ENCODE data around the gene CLHC1.

The CLHC1 gene

GRCh38 chr2:55159037-55159651 is 72.9 kb downstream of the CLHC1 start:
- TF ChIP-seq, protein P1, sequence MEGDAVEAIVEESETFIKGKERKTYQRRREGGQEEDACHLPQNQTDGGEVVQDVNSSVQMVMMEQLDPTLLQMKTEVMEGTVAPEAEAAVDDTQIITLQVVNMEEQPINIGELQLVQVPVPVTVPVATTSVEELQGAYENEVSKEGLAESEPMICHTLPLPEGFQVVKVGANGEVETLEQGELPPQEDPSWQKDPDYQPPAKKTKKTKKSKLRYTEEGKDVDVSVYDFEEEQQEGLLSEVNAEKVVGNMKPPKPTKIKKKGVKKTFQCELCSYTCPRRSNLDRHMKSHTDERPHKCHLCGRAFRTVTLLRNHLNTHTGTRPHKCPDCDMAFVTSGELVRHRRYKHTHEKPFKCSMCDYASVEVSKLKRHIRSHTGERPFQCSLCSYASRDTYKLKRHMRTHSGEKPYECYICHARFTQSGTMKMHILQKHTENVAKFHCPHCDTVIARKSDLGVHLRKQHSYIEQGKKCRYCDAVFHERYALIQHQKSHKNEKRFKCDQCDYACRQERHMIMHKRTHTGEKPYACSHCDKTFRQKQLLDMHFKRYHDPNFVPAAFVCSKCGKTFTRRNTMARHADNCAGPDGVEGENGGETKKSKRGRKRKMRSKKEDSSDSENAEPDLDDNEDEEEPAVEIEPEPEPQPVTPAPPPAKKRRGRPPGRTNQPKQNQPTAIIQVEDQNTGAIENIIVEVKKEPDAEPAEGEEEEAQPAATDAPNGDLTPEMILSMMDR (IDR thresholded peaks at IDR 0.05; ENCODE audit: low read depth, low read length), result no peak
- H3K4me3 ChIP-seq (ENCODE audit: low read depth, low read length), result no peak overlapping the region

DNA sequence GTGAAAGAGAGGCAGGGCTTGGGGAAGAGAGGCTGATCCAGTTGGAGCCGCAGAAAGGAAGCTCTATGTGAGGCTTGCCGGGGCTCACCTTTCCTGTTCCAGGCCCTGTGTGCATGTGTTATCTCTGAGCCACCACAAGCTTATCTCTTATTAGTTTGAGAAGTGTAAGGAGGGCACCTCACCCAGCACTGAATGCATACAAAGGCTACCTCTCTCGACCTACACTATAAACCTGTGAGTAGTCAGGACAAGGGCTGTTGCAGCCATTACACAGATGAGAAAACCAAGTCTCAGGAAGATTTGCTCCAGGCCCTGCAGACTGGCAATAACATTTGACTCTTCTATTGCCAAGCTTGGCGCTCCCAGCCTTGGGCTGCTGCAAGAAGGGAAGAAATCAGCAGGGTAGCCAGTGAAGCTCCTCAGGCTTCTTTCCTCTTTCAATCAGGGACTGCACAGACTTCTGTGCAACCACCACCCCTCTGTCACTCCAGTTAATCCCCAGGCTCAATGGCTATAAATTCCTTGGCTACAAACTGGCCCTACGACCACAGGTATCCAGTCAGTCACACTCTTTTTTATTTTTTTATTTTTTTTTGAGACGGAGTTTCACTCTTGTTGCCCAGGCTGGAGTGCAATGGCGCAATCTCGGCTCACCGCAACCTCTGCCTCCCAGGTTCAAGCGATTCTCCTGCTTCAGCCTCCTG is 73.8 kb downstream of the CLHC1 start:
- TF ChIP-seq, protein P1 (IDR thresholded peaks at IDR 0.05; ENCODE audit: low read depth, low read length), result no peak
- H3K4me3 ChIP-seq (ENCODE audit: low read depth, low read length), result no peak overlapping the region

DNA sequence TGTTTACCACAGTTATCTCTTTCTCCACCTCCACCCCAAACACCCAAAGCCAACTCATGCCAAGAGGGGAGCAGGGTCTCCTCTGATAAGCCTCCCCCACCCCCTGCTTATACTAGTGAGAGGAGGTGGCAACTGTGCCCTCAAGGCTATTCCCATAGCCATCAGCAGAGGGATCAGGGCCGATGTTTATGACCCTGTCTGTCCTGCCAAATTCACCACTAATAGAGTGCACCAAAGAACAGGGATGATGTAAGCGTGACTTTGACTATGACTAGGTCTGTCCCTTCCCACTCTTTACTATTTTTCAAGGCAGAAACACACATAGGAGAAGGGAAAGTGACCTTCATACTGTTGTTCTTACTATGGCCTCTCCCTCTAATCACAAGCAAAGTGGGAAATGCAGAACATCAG is 74.6 kb downstream of the CLHC1 start:
- no peak overlapping the region for H3K4me3 ChIP-seq (ENCODE audit: low read depth, low read length)
- TF ChIP-seq, protein P1 (IDR thresholded peaks at IDR 0.05; ENCODE audit: low read depth, low read length), result no peak

DNA sequence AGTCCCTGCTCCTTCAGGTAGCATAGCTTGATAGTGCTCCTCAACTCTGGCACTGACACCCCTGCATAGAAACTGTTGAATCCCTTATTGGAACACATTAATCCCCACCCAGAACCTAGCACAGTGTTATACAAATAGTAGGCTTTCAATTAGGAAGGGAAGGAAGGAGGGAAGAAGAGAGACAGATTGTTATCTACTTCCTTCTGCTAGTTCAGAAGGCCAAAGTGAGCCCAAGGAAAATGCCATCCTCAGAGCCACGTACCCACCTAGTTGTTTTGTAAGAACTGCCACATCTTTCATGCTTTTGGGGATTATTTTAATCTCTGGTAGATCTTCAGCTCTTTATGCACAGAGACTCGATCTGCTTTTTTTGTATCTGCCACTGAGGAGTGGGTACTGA is 75.1 kb downstream of the CLHC1 start:
- TF ChIP-seq, protein P1 (IDR thresholded peaks at IDR 0.05; ENCODE audit: low read depth, low read length), result no peak
- H3K4me3 ChIP-seq (ENCODE audit: low read depth, low read length), result no peak overlapping the region

DNA sequence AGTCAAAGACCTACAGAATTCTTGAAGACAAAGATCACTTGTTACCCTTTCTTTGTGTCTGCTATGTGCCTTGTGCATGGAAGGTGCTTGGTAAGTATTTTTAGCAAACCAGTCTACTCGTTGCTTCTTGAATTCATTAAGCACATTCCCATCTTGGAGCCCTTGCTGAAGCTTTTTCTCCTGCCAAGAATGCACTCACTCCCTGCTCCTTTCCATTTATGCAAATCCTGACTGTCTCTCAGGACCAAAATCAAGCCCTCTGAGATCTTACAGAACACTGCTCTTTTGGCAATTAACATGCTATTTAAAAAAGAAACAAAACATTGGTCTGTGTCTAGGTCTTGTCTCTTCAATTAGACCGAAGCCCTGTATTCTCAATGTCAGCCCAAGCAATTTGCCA is 75.8 kb downstream of the CLHC1 start:
- H3K4me3 ChIP-seq (ENCODE audit: low read depth, low read length), result no peak overlapping the region
- TF ChIP-seq, protein P1 (IDR thresholded peaks at IDR 0.05; ENCODE audit: low read depth, low read length), result no peak

GRCh38 chr2:55155764-55156281 is 76.3 kb downstream of the CLHC1 start:
- TF ChIP-seq, protein P1 (IDR thresholded peaks at IDR 0.05; ENCODE audit: low read depth, low read length), result no peak
- H3K4me3 ChIP-seq (ENCODE audit: low read depth, low read length), result no peak overlapping the region

GRCh38 chr2:55155206-55155605 is 76.9 kb downstream of the CLHC1 start:
- H3K4me3 ChIP-seq (ENCODE audit: low read depth, low read length), result no peak overlapping the region
- TF ChIP-seq, protein P1 (IDR thresholded peaks at IDR 0.05; ENCODE audit: low read depth, low read length), result no peak
